ENCODE data around the gene NTS.

Gene NTS, protein sequence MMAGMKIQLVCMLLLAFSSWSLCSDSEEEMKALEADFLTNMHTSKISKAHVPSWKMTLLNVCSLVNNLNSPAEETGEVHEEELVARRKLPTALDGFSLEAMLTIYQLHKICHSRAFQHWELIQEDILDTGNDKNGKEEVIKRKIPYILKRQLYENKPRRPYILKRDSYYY

GRCh38 chr12:85874031-85874461 is at the start of gene NTS:
Gene NTS, plus strand, starts transcription at chr12:85874295. Its CDS starts 109 bp downstream, at chr12:85874404.
- no peak for DNase-seq (ENCODE audit: low spot score)

DNA sequence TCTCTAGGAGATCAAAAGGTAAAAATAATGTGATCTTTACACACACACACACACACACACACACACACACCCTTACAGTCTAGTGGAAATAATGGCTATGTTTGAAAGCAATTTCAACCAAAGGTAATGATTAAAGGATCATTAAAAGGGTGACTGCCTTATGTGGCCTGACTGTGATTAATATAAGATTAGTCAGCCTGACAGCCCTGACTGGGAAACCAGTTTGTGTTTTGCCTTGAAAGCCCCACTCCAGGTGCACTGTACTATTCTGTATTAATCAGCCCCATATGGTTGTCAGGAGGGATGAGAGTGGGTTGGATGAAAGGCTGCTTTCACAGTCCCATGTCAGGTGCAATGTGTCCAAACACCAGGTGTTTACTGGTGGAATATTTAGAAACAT is 48.3 kb upstream of the NTS start:
- DNase-seq (ENCODE audit: low spot score) = no peak

DNA sequence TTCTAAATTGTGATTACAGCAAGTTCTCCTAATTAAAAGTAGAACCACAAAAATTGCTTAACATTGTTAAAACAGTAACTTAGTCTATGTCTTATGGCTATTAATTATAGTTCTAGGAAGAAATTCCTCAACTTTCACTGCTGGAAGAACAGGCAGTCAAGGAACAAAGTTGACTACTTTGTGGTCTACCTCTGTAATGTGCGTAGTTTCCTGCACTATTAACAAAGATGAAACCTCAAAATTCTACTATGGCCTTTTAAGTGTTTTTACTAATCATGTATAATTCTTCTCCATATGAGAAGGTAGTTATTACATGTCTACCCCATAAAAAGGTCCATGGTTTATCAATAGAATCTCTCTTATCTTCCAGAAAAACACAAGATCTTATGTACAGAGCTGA is 45.5 kb upstream of the NTS start:
- no peak for DNase-seq (ENCODE audit: low spot score)

DNA sequence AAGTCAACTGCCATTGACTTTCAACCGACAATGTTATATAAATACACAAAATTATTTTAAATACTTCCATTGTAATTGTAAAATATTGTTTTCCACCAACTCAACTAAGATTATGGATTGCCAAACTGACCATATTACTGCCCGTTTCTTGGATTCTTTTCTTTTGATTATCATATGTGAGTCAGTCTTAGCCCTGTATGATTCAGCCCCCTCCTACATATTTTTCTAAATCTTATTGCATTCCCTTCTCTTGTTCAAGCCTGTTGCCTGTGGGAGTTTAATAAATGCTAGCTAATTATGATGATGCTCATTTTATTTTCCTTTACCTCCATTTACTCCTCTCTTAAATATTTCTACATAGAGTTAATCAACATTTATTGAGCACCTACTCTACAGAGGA is 44.7 kb upstream of the NTS start:
- DNase-seq (ENCODE audit: low spot score) = no peak

GRCh38 chr12:85831327-85831990 is 42.6 kb upstream of the NTS start:
- DNase-seq (ENCODE audit: low spot score) = no peak

GRCh38 chr12:85833579-85833978 is 40.5 kb upstream of the NTS start:
- DNase-seq (ENCODE audit: low spot score) = no peak

- no peak for DNase-seq (ENCODE audit: low spot score)
These were observed 39.7 kb upstream of the NTS start for GRCh38 chr12:85834378-85834777.

DNA sequence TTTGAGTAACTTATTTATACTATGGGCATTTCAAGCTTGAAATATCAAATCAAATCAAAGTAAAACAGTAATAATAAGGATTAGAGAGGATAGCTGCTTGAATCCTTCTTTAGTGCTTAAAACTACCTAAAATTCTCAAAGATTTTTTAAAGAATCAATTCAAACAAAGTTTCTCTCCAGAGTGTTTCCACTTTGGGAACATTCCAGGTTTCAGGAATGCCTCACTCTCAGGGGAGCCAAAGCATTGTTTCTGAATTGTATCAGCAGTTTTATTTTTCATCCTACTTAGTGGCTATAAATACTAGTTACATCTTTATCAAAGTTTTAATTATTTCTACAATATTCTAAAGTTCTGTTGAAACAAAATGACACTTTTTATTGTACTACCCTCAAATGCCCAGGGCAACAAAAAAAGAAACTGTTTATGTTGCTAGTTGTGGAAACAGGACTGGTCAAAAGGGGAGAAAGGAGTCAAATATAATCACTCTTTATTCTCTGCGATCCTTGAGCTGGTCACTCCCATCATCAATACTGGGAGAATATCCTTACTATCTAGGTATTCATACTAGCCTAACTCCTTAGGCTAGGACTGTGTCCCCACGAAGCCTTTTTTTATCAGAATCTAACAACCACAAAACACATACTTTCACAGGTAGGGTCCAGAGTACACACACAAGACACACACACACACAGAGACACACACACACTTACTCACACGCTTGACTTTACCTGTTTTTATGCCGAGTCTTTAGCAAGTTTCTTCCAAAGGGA is 38.5 kb upstream of the NTS start:
- DNase-seq (ENCODE audit: low spot score) = no peak

- DNase-seq (ENCODE audit: low spot score) = no peak
These were observed 37.7 kb upstream of the NTS start, which contains the start of gene RASSF9 for GRCh38 chr12:85836197-85837090. Gene RASSF9, minus strand, starts transcription at chr12:85836409. Its CDS starts 208 bp downstream, at chr12:85836201.

DNA sequence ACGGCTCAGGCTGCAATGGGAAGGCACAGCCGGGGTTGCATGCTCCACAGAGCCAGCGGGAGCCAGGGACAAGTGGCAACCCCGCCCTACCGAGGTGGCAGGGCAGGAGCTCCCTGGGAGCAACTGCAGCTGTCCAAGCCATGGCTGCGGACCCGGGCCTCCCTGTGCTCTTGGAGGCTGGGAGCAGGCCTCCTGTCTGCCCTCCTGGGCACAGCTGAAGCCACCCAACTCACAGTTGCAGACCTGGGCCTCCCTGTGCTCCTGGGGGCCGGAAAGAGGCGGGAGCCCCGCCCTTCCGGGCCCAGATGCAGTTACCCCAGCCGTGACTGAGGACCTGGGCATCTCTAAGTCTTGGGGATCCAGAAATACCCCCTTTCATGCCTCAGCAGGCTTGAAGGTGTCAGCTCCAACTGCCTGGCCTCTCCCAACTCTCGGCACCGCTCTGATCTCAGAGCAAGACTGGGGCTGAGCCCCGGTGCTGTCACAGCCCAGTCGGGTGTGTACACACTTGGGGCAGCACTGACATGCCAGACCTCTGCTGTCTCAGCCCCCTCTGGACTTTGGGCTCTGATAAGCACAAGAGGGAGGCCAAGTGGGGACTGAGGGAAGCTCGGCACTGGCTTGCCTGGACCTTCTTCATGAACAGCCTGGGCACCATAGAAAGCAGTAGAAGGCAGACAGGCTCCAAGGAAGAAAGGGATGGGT is 30.3 kb upstream of the NTS start:
- DNase-seq (ENCODE audit: low spot score) = no peak

GRCh38 chr12:85849344-85849743 is 24.8 kb upstream of the NTS start:
- DNase-seq (ENCODE audit: low spot score) = no peak

GRCh38 chr12:85855305-85855704 is 18.8 kb upstream of the NTS start:
- no peak for DNase-seq (ENCODE audit: low spot score)

DNA sequence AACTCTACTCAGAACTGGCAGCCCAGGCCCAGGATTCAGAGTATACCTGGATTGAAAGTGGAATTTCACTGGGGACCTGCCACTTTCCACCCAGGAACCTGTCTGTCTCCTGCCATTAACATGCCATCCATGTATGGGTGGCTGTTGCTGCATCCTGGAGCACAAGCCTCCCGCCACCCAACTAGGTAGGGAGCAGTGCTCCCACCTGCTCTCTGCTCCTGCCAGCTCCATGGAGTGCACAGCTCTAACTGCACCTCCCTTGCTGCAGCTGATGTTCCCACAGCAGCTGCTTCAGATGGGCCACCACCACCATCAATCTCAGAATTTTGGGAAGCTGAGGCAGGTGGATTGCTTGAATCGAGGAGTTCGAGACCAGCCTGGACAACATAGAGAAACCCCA is 17.1 kb upstream of the NTS start:
- DNase-seq (ENCODE audit: low spot score) = no peak

DNA sequence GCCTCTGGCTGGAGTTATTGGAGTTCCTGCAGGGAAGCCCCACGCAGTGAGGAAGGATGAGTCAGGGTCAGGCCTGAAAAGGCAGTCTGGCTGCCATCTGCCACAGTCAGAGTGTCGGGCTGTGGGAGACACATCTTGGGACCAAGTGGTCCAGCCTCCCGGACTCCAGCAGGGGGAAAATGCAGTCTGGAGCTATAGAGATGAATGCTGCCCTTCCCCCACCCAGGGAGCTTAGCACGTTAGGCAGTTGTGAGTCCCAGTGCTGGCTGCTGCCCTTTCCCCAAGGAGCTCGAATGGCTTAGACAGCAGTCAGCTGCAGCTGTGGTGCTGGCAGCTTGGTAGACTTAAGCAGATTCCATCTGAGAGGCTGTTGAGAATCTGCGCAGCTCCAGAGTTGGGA is 8.2 kb upstream of the NTS start:
- DNase-seq (ENCODE audit: low spot score) = no peak

DNA sequence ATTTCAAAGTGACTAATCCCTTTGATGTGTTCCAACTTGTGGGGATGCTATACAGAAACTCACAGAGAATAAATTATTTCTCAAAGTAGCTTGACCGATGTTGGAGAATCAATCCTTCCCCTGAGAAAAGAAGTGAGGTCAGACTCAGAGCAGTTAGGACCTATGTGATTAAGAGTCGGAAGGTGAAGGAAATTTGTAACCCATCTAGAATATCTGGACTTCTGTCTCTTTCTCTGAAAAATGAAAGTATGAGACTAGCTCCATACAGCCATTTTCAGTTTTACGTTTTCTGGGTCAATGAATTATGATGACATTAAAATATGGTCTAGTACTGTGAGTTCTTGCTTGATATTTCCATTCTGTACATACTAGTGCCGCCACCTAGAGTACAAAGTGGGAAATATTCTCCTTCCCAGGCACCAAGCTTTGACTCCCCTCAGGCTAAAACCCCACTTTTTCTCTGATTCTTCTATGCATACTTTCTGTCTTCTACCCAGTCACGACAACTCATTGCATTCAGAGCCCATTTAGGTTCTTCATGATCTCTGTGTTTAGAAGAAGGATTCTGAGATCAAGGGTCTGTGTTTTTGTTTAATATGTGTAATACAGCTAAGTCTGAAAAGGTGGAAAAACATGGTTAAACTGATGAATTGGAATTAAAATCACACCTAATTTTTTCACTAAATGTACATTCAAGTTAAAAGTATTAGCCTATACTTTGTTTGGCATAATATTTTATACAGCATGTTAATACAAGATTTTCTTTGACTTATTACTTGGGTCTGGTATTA is 6.9 kb upstream of the NTS start:
- peak; percentile 26 for DNase-seq (ENCODE audit: low spot score)

DNA sequence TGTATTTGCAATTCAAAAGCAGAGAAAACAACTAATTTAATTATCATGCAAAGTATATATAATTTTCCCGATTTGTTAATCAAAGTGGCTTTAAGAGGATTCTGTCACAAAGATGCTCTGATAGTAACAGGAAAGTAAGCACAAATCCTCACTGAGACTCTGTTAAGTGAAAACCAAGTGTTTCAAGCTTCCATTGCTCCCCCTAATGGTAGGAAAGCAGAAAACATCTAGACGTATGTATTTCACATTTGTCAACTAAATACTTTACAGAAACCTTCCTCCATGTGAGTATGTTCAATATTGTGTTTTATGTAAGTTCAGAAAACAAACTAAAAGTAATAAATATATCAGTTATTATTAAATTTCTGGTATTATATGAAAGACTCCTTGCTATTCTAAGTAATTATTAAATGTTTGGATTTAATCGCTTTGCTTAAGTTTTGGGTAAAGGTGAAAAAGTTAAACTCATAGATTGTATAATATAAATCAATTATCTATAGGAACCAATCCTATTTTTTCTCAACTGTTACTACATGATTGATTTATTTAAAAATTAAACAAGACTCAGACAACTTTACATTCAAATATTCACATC is 1.5 kb upstream of the NTS start:
- peak; percentile 9 for DNase-seq (ENCODE audit: low spot score)

DNA sequence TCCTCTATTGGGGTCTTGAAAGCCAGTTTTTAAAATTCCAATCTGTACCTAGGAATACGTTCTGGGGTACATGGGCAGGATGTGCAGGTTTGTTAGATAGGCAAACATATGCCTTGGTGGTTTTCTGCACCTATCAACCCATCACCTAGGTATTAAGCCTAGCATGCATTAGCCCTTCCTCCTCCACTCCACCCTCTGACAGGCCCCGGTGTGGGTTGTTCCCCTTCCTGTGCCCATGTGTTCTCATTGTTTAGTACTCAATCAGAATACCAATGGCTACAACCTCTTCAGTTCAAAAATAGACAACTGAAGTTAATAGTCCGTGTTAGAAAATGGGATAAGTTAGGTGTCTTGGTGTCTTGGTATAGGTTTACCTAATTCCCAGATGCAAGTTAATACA is 3.4 kb downstream of the NTS start:
- DNase-seq (ENCODE audit: low spot score) = no peak

- no peak for DNase-seq (ENCODE audit: low spot score)
These were observed 9.7 kb downstream of the NTS start for GRCh38 chr12:85883763-85884162.

DNA sequence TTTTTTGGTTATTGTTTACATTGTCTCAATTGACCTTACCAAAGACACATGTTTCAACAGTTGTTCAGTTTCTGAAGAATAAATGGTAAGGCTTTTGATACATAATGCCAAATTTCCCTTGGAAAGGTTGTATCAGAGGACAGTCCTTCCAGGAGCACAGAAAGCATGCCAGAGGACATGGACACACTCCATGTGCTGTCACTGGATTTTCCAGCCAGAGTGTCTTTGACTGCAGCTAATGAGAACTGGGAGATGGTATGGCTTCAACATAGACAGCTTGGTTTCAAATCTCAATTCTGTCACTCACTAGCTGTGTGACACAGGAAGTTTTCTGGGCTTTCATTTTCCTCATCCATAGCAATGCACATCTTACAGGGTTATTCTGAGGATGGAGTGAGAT is 20.6 kb downstream of the NTS start:
- no peak for DNase-seq (ENCODE audit: low spot score)

GRCh38 chr12:85920324-85920947 is 46.3 kb downstream of the NTS start:
- DNase-seq (ENCODE audit: low spot score) = no peak
